Smooth muscle cell (in vitro differentiated cells): ENCODE results near the gene TSR3. TPM values are rescaled to one million over a fixed set of nuclear protein-coding genes. Genes with fewer than 3 reads are reported as not detected.
A peak's percentile ranks its signal among the peaks of the same experiment; 100 is the strongest.

Source experiments
- DNase-seq: peaks from one replicate; lab custom pipeline; 2025; ENCODE audit not compliant: unreplicated experiment; lab: John Stamatoyannopoulos, UW
- H2AFZ ChIP-seq: fragments of 200-600 bp; sonication (generic); 2 replicates; pipeline ENCODE4 v1.6.0; 2016; ENCODE audit warnings: antibody characterized with exemption, low read depth, mild to moderate bottlenecking
- H3F3A ChIP-seq: fragments of 200-600 bp; sonication (generic); 2 replicates; pipeline ENCODE4 v1.6.0; 2017; ENCODE audit warnings: antibody characterized with exemption, low read depth
- H3K27ac ChIP-seq: fragments of 200-600 bp; sonication (generic); 2 replicates; pipeline ENCODE4 v1.5.1; 2016; ENCODE audit warnings: low read depth, mild to moderate bottlenecking
- H3K27me3 ChIP-seq: fragments of 200-600 bp; sonication (generic); 2 replicates; pipeline ENCODE4 v1.6.1; 2016; ENCODE audit warnings: low read depth, mild to moderate bottlenecking
- H3K36me3 ChIP-seq: fragments of 200-600 bp; sonication (generic); 2 replicates; pipeline ENCODE4 v1.5.1; 2016; ENCODE audit warnings: low read depth
- H3K4me1 ChIP-seq: fragments of 200-600 bp; sonication (generic); 2 replicates; pipeline ENCODE4 v1.5.1; 2016; ENCODE audit warnings: low read depth
- H3K4me2 ChIP-seq: fragments of 200-600 bp; sonication (generic); 2 replicates; pipeline ENCODE4 v1.6.0; 2016; ENCODE audit warnings: mild to moderate bottlenecking
- H3K4me3 ChIP-seq: fragments of 200-600 bp; sonication (generic); 2 replicates; pipeline ENCODE4 v1.5.1; 2016; ENCODE audit warnings: mild to moderate bottlenecking
- H3K79me2 ChIP-seq: fragments of 200-600 bp; sonication (generic); 2 replicates; pipeline ENCODE4 v1.6.0; 2016; ENCODE audit warnings: low read depth, mild to moderate bottlenecking
- H3K9ac ChIP-seq: fragments of 200-600 bp; sonication (generic); 2 replicates; pipeline ENCODE4 v1.6.0; 2016; ENCODE audit warnings: low read depth
- H3K9me3 ChIP-seq: fragments of 200-600 bp; sonication (generic); replicated peaks from 2 replicates; pipeline ENCODE4 v1.5.1; 2016; ENCODE audit warnings: low read depth
- H4K20me1 ChIP-seq: fragments of 200-600 bp; sonication (generic); 2 replicates; pipeline ENCODE4 v1.6.0; 2016; ENCODE audit warnings: low read depth
- WGBS: methylation state at CpG from one replicate; pipeline ENCODE4 v1.1.7; 2016; ENCODE audit warnings: low lambda C conversion rate; 5-methylcytosine and 5-hydroxymethylcytosine counted together
- polyA plus RNA-seq: library from polyadenylated mRNA; unstranded; fragments of >200 nt; fragmentation: Nextera tagmentation; extraction: Ambion mirVana; gene quantifications from 2 replicates; pipeline ENCODE4 v1.2.1, GENCODE V29; 2016
- total RNA-seq: library from RNA; depleted of rRNA; stranded (reverse); fragments of >200 nt; gene quantifications from 2 replicates; pipeline ENCODE4 v1.2.3, GENCODE V29; 2014
- TF ChIP-seq, protein P1 (sequence below): fragments of 200-600 bp; sonication (generic); IDR thresholded peaks from 2 replicates; pipeline ENCODE4 v1.5.1; 2017; ENCODE audit warnings: borderline replicate concordance, mild to moderate bottlenecking, antibody characterized with exemption; ENCODE audit not compliant: insufficient read depth, poor library complexity, severe bottlenecking

The TSR3 gene
- total and polyA plus RNA-seq, 2 experiments from 2014 or later: 54.9 to 142 TPM

DNA sequence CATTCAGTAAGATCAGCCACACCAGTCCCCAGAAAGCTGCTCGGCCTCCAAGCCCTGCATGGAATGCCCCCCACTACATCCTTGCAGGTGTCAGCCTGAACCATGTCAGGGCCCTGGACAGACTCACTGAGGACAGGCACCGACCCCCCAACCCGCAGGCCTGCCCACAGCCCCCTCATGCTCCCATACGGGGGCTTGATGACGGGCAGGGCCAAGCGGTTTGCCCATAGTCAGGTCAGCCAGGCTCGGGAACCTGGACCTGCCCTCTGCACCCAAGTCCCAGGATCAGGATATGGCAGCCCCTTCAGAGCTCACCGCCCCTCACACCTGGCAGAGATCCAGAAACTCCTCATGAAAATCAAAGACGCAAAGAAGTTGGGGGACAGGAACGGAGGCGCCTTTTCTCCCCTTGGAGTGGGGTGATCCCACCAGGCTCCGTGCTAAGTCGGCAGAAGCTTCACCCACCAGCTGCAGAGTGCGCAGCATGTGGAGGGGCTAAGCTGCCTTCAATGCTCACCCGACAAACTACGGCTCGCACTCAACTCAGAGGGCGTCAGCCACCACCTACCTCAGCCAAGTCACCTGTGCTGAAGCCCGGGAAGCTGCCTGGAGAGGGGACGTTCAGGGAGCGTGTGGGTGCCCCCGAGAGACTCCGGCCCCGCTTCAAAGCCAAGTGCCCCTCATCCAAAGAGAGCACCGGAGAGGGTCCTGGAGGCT is 26.6 kb upstream of the TSR3 start:
- no peaks in the 10 kb centered on the region for H3K79me2 ChIP-seq
- no peaks in the 10 kb centered on the region for H3K27me3 ChIP-seq
- TF ChIP-seq, protein P1, sequence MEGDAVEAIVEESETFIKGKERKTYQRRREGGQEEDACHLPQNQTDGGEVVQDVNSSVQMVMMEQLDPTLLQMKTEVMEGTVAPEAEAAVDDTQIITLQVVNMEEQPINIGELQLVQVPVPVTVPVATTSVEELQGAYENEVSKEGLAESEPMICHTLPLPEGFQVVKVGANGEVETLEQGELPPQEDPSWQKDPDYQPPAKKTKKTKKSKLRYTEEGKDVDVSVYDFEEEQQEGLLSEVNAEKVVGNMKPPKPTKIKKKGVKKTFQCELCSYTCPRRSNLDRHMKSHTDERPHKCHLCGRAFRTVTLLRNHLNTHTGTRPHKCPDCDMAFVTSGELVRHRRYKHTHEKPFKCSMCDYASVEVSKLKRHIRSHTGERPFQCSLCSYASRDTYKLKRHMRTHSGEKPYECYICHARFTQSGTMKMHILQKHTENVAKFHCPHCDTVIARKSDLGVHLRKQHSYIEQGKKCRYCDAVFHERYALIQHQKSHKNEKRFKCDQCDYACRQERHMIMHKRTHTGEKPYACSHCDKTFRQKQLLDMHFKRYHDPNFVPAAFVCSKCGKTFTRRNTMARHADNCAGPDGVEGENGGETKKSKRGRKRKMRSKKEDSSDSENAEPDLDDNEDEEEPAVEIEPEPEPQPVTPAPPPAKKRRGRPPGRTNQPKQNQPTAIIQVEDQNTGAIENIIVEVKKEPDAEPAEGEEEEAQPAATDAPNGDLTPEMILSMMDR: no peak
- DNase-seq: no peak
- 65% methylated on average over 25 of the region's 25 CpGs for WGBS
- H2AFZ ChIP-seq: no peak overlapping the region
- H3K9ac ChIP-seq: peak overlapping the region; percentile 25
- no peaks in the 10 kb centered on the region for H3K9me3 ChIP-seq
- H3K4me3 ChIP-seq: peak overlapping the region; percentile 57
- peaks cover 9% of the 10 kb centered on the region for H3K4me1 ChIP-seq
- peak overlapping the region; percentile 93 for H3K4me2 ChIP-seq
- H3K36me3 ChIP-seq: no peaks in the 10 kb centered on the region
- H3F3A ChIP-seq: no peaks in the 10 kb centered on the region
- H4K20me1 ChIP-seq: peaks cover 26% of the 10 kb centered on the region
- H3K27ac ChIP-seq: no peak overlapping the region

DNA sequence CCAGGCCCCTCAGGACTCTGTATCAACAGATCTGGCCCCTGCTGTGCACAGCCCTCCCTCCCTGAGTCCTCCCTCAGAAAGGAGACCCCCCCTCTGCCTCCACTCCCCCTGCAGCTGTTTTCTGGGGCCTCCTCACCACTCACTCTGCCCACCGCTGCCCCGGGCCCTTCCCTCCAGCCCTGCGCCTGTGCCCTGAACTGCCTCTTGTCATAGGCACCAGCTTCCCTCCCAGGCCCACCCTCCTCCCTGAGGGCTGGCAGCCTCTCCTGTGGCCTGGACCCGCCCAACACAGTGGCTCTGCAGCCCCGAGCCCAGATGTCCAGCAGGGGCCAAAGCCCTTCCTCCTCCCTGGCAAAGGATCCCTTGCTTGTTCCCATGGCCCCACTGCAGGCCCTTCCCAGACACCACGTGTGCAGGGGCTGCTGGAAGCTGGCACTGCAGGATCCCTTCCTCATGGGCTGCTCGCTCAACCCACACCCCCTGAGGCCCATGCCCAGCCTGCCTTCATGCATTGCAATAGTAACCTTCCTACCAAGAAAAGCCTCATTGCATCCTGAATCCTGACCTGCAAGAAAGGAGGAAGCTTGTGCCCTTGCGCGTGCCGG is 25.8 kb upstream of the TSR3 start:
- WGBS: 93% methylated on average over 10 of the region's 10 CpGs
- no peak for DNase-seq

DNA sequence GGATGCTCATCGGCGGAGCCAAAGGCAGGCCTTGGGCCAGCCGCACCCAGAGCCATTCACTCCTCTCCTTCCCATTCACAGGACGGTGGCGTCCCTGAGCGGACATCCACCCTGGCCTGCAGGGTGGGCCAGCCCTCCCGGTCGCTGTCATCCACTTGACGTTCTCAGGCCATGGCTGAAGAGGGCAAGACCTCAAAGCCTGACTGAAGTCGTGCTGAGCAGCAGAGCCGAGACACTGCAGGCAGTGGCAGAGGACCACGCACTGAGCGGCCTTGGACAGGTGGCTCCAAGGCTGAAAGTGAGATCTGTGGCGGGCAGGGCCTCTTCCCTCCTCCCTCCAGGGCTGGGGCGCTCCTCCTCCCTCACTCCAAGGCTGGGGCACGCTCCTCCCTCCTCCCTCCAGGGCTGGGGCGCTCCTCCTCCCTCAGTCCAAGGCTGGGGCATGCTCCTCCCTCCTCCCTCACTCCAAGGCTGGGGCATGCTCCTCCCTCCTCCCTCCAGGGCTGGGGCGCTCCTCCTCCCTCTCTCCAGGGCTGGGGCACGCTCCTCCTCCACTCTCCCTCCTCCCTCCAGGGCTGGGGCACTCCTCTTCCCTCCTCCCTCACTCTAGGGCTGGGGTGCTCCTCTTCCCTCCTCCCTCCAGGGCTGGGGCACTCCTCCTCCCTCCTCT is 24.2 kb upstream of the TSR3 start:
- H3K27me3 ChIP-seq: no peaks in the 10 kb centered on the region
- no peak for DNase-seq
- no peaks in the 10 kb centered on the region for H3K9me3 ChIP-seq
- no peaks in the 10 kb centered on the region for H3K36me3 ChIP-seq
- no peak overlapping the region for H3K4me3 ChIP-seq
- no peak overlapping the region for H3K4me2 ChIP-seq
- peaks cover 26% of the 10 kb centered on the region for H4K20me1 ChIP-seq
- no peaks in the 10 kb centered on the region for H3F3A ChIP-seq
- no peak overlapping the region for H3K9ac ChIP-seq
- no peak overlapping the region for H2AFZ ChIP-seq
- peaks cover 9% of the 10 kb centered on the region for H3K4me1 ChIP-seq
- H3K27ac ChIP-seq: no peak overlapping the region
- WGBS: 96% methylated on average over 17 of the region's 19 CpGs
- H3K79me2 ChIP-seq: no peaks in the 10 kb centered on the region
- TF ChIP-seq, protein P1: no peak

More for the DNA sequence above, 25.8 kb upstream of the TSR3 start:
- Histone ChIP-seq H3K27ac (no peak overlapping the region), H3K36me3 (no peaks in the 10 kb centered on the region), H2AFZ (no peak overlapping the region), H3F3A (no peaks in the 10 kb centered on the region), H3K4me1 (peaks cover 9% of the 10 kb centered on the region), H3K9ac (no peak overlapping the region), H3K27me3 (no peaks in the 10 kb centered on the region), H3K9me3 (no peaks in the 10 kb centered on the region), H3K4me2 (no peak overlapping the region), H3K79me2 (no peaks in the 10 kb centered on the region), H4K20me1 (peaks cover 26% of the 10 kb centered on the region), H3K4me3 (no peak overlapping the region)
- TF ChIP-seq, protein P1: no peak
